Medulla oblongata (tissue), 1 donor: ENCODE results near the gene P2RY14.

Experiments
- DNase-seq: peaks from one replicate; pipeline ENCODE4 v3.0.0-alpha.2; 2015; ENCODE audit errors: extremely low spot score

P2RY14 gene

DNA sequence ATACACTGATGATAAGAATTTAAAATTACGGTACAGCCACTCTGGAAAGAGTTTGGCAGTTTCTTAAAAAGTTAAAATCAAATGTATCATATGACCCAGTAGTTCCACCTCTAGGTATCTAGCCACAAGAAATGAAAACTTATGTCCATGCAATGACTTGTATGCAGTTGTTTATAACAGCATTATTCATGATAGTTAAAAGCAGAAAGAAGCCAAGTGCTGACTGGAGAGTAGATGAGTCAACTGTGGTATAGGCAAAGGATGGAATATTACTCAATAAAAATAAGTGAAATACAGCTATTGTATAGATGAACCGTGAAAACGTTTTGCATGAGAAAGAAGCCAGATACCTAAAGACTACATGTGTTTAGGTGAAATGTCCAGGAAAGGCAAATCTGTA is 23.4 kb upstream of the P2RY14 start:
- no peak for DNase-seq

DNA sequence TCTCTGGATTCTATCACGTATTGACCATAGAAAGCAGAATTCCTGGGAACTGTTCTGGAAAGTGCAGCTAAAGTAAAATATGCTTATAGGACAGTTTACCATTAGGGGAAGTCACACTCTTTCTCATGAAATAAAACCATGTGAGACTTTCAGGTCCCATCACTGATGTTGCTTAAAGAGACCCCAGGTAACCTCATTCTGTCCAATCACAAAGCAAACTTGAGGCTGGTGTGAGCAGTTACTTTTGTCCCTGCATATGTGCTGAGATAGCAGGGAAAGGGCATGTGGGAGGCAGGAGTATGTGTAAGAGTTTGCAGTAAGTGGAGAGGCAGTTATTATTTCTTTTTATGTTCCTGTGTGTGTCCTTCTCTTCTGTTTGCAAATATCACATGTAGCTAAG is 22.2 kb upstream of the P2RY14 start:
- DNase-seq: no peak

GRCh38 chr3:151299006-151299405 is 20.7 kb upstream of the P2RY14 start:
- DNase-seq: no peak

DNA sequence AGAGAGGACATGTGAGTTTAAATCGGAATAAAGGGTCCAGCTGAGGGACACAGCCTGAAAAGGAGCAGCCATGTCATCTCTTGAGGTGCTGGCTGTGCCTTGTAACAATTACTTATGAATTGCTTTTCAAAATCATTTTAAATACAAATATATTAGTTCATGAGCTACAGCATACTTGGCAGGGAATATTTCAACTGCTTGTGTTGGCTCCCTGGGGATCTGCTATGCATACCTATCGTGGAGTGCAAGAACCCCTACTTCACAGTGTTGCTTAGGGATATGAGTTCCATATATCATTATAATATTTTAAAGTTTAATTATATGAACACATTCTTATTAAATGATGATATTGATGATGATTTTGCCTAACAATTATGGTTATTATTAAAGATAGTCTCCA is 19.1 kb upstream of the P2RY14 start:
- no peak for DNase-seq

DNA sequence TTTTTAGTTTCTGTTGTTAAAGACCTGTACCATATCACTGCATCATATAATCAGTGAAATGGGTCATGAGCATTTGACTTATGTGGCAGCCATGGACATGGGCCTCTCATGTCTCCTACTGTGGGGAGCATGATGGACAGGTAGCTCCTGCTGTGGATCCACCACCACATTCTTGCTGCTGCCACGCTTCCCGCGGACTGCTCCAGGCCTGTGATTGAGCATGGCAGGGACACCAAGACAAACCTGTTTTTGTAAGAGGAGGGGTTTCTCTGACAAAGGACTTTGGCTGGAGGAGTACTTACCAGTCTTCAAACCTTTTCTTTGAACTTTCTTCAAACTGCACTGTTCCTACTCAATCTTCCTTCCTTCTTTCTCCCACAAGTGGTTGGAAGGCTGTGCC is 17.9 kb upstream of the P2RY14 start:
- DNase-seq: no peak

DNA sequence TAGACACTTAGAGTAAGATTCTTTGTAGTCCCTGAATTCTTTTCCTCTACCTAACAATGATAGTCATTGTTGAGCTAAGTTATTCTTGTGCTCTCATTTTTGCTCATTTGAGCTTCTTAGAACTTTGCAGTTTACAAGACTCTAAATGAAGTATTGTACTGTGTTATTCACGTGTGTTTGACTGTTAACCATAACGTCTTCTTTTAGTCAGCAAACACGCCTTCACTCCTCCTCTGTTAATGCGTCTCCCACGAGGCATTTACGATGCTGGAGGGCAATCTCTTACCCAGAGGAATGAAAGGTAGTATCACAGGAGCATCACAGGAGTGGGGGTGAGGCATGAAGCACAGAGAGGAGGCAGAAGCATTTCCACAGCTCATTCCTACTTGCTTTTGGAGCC is 14.8 kb upstream of the P2RY14 start:
- DNase-seq: no peak

- peak; percentile 48 for DNase-seq
Observed at GRCh38 chr3:151290673-151291072, 12.3 kb upstream of the P2RY14 start.

DNA sequence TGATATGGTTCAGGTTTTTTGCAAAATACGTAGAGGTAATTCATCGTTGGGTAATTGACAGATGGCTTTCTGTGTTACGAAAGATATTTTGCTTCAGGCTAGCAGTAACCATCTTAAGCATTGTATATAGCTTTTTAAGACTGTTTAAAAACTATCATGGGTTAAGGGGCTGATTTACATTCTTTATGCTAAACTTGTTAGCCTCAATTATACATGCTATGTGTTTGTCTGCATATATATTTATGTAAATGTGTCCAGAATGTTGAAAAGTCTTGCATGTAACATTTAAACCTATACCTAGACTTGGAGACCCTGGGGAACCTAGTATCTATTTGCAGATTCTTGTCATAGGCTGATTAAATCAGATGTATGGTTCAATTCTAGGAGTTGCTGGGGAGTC is 11.1 kb upstream of the P2RY14 start:
- no peak for DNase-seq

GRCh38 chr3:151285940-151286339 is 7.6 kb upstream of the P2RY14 start:
- no peak for DNase-seq

DNA sequence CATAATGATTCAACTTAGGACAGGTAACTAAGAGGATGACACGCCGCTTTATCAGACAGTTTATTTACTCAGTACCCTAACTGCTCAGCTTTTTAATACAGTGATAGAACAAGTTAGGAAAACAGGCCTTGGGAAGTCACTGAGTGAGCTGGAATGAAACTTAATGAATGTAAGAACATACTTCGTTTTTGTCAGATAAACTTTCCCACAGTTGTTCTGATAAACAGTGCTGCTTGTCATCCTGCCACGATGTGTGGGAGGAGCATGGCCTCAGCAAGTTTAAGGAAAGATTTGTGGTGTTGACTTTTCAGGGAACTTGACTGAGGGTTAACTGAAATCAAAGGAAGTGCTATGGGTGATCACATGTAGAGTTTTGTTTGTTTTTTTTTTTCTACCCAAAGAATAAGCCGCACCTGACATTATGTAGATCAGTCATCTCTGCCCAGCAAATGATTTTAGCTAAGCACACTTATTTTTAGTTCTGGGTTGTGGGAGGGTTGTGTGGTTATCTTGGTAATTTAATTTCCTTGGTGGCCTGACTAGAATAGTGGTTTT is 5.6 kb upstream of the P2RY14 start:
- DNase-seq: no peak

GRCh38 chr3:151283387-151283786 is 5.0 kb upstream of the P2RY14 start:
- no peak for DNase-seq

DNA sequence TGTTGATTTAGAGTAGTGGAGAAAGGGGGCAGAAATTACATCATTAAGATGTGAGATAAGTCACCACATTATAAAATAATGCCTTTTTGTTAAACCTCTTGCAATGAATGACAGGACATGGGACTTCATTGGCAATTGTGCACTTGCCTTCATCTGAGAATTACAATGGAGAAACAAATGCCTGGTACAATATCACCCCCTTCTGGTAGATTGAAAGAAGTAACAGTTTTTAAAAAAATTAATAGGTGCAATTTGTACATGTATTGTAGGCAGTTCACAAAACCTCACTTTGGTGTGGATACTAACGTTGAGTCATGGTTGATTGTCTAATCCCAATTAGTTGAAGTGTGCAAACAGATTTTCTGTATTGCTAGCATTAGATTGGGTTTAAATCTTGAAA is 4.6 kb upstream of the P2RY14 start:
- peak; percentile 90 for DNase-seq

- no peak for DNase-seq
Observed at GRCh38 chr3:151281671-151282324, 3.5 kb upstream of the P2RY14 start.

DNA sequence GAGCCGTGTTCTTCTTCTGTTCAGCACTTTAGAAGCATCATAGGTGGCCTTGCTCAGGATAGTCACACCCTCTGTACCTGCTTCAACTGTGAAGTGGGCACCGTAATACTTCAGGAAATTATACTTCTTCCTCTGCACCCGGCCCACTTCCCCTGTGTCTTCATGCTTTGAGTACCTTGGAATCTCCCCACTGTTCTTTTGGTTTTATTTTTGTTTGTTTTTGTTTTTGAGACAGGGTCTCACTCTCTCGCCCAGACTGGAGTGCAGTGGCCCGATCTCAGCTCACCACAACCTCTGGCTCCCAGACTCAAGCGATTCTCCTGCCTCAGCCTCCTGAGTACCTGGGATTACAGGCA is 1.7 kb downstream of the P2RY14 start:
- no peak for DNase-seq

DNA sequence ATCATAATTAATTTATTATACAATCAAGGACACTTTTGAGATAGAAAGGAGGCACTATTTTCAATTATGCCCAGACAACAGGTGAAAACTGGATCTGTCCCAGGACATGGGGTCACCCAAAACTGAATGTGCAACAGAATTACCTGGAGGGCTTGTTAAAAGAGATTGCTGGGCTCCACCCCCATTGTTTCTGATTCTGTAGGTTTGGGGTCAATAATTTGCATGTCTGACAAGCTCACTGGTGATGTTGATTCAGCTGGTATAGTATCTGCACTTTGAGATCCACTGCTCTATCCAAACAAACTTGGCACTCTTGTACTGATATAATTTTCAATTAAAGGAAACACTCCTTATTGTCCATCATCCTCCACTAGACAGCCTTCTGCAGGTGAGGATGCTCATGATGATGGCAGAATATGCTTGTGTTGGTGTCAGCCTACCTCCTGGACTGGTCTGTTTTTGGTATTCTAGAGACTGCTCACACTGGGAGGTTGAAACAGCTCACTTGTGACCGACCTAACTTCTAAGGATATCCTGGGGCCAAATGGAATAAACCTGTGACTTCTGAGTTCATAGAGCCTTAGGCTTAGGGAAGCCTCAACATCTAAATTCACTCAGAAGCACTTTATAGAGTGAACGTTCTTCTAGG is 2.2 kb downstream of the P2RY14 start:
- DNase-seq: no peak

DNA sequence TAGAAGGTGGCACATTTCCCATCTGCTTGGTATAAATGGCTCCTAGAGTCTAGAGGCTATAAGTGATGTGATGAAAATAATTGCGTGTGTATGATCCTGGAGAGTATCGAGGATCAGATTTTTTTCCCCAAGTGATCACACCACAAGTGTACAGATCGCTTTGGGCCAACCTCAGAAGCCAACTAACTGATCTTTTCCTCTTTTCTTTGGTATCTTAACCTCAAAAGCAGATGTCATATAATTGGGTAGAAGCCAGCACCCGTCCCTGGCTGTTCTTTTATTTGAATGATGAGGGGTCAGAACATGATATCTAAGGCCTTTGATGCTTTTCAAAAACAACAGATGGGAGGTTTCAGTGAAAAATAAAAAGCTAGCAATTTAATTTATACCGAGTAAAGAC is 3.3 kb downstream of the P2RY14 start:
- DNase-seq: no peak

DNA sequence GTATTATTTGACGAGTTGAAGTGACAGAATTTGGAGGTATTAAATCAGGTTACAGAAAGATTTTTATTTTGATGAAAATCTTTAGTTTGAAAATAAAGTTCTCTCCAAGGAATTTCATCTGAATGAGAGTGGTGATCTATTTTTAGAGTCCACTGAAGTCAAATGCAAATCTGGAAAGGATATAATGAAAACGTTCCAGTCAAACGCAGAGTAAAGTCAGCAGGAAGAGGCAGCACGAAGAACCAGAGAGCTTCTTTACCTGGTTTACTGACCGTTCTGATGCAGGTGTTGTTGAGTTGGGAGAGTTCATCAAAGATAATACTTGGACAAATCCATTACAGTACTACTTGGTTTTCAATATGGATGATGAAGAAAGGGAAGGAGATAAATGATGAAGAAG is 8.7 kb downstream of the P2RY14 start:
- DNase-seq: no peak

- no peak for DNase-seq
Observed at GRCh38 chr3:151268267-151269235, 9.8 kb downstream of the P2RY14 start.

DNA sequence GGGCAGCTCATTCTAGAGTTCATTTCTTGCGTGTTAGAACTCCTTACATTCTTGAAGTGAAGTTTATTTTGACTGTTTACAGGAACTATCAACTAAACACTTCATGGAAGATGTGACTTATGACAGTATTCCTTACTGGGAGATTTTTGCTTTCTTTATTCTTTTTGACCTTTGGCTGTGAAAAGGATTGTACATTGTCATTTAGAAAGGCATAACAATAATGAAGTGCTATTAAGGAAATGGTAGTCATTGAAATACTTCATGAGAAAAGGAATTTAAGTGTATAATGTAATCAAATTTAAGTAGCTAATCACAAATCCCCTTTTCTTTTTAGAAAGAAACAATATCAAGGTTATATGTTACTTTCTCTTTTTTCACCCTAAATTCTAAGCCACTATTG is 11.3 kb downstream of the P2RY14 start:
- DNase-seq: no peak

- peak; percentile 80 for DNase-seq
Observed at GRCh38 chr3:151265866-151266265, 12.5 kb downstream of the P2RY14 start.

DNA sequence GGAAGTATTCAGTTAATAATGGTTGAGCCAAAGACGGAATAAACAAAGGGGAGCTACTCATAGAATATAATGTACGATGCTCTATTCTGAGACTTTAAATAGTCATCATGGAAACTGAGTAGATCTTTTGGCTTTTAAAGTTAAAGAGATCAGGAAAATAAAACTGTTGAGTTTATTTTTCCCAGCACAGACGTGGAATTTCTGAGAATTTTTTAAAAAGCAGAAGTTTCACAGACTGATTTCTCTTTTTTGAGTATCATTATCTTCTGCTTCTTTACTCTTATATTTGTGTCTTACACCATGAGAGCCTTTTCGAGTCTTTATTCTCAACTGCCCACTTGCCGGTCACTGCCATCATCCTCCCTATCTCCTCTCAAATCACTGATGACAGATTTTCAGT is 13.2 kb downstream of the P2RY14 start:
- DNase-seq: no peak

- no peak for DNase-seq
Observed at GRCh38 chr3:151264605-151265004, 13.7 kb downstream of the P2RY14 start.
